ENCODE measurements around the gene CADPS.

DNA sequence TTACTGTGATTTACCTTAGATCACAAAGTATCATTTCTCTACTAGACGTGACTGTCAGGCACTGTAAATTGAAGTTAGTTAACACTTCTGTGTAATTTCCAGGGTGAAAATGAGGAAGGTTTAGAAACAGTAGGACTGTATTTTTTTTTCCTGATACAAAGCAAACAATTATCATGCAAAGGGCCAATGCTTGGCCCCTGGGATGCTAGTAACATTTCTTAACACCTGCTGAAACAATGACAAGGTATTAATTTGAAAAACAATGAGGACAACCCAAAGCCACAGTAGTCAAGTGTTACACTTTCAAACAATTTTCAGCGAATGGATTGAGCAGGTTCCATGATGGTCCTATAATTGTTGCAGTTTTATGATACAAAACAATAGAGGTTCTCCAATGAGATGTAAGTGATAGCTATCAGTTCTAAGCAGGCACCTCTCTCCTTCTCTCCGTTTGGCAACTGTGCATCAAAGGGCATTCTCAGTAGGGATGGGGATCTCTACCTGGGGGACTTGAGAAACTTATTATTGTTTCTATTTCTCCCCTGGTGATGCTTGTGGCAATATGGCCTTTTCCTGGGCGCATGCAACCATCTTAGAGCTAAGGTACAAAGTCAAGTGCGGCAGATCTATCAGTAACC is 435.9 kb downstream of the CADPS start:
- TF ChIP-seq CTCF (conservative IDR thresholded peaks at IDR 0.05 in 1 of 2, IDR thresholded peaks at IDR 0.05 in 1 of 2; ENCODE audit: extremely low read depth in 1 of 2, insufficient read depth in 1 of 2, low read depth in 1 of 2, low read length in 2 of 2) (no peak), EZH2 (IDR thresholded peaks at IDR 0.05; ENCODE audit: borderline replicate concordance, low read length) (no peak)

Data from mammary epithelial cell (primary cell).